B cell (primary cell): ENCODE results near the gene CAT.

Source experiments
- EZH2 ChIP-seq: IDR thresholded peaks from 2 replicates; pipeline ENCODE4 v1.6.1; 2012; ENCODE audit warnings: borderline replicate concordance, low read depth, mild to moderate bottlenecking, moderate library complexity, low read length; ENCODE audit not compliant: insufficient read depth, poor library complexity, severe bottlenecking
- TF ChIP-seq, protein P1 (sequence below): fragments of 200-600 bp; IDR thresholded peaks from one replicate; pipeline ENCODE4 v1.8.0; 2022; ENCODE audit warnings: antibody characterized with exemption, mild to moderate bottlenecking

DNA sequence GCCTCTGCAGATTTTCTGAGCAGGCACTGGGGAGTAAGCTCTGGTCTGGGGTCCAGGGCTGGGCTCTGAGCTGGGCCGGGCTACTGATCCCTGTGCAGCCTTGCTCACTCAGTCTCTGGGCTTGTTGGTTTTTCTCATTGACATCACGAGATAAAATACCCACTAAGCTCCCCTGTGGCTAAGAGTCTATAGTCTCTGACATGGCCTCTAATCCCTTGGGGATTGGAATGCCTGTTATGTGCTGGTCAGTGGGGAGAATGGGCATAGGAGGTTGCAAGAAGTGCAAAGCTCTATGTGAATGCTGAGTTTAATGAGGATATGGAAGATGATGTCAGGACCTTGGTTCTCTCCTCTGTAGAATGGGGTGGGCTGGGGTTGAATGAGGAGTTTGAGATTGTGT lies 51.6 kb downstream of the CAT start:
- TF ChIP-seq, protein P1, sequence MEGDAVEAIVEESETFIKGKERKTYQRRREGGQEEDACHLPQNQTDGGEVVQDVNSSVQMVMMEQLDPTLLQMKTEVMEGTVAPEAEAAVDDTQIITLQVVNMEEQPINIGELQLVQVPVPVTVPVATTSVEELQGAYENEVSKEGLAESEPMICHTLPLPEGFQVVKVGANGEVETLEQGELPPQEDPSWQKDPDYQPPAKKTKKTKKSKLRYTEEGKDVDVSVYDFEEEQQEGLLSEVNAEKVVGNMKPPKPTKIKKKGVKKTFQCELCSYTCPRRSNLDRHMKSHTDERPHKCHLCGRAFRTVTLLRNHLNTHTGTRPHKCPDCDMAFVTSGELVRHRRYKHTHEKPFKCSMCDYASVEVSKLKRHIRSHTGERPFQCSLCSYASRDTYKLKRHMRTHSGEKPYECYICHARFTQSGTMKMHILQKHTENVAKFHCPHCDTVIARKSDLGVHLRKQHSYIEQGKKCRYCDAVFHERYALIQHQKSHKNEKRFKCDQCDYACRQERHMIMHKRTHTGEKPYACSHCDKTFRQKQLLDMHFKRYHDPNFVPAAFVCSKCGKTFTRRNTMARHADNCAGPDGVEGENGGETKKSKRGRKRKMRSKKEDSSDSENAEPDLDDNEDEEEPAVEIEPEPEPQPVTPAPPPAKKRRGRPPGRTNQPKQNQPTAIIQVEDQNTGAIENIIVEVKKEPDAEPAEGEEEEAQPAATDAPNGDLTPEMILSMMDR, result no peak
- TF ChIP-seq EZH2, result no peak
